NCI-H69 (cell line): ENCODE results near the gene CCNC.

Experiments used
- DNase-seq: peaks from one replicate; lab custom pipeline; 2025; lab: John Stamatoyannopoulos, UW

CCNC gene

GRCh38 chr6:99548706-99549105 lies 19.8 kb downstream of the CCNC start:
- no peak for DNase-seq

DNA sequence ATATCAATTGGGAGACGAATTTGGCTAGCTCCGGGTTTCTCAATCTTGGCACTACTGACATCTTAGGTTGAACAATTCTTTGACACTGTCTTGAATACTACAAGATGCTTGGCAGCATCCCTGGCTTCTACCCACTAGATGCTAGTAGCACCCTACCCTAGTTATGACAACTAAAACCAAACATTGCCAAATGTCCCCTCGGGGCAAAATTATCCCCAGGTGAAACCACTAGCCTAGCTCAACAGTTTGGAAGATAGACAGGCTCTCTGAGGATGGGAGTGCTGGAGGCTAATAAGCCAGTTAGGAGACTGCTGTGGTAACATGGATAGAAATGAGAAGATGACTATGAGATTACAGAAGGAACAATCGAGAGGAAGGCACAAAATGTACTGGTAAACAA lies 20.9 kb downstream of the CCNC start:
- DNase-seq = peak; percentile 9

DNA sequence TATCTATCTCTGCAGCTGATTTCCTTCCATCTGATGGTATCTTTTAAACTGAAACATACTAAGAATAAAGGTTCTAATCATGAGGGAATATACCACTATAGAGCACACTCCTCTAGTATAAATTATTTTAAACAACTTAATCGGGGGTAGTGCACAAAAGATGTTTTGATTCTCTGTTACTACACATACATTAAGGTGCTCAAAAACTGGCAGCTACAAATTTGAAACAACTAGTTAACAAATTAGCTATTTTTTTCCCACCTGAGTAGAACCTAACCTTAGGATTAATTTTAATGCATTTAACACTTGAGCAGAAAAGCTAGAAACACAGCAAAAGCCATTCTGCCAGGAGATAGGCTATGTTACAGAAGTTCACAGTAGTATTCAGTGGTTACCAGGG lies 23.0 kb downstream of the CCNC start:
- DNase-seq = no peak

GRCh38 chr6:99543968-99544367 lies 24.5 kb downstream of the CCNC start:
- DNase-seq = no peak

- no peak for DNase-seq
These were observed 37.8 kb downstream of the CCNC start for GRCh38 chr6:99530627-99531026.

- DNase-seq = no peak
These were observed 45.9 kb downstream of the CCNC start for GRCh38 chr6:99522531-99522930.

GRCh38 chr6:99521633-99522151 lies 46.8 kb downstream of the CCNC start:
- peak; percentile 56 for DNase-seq

DNA sequence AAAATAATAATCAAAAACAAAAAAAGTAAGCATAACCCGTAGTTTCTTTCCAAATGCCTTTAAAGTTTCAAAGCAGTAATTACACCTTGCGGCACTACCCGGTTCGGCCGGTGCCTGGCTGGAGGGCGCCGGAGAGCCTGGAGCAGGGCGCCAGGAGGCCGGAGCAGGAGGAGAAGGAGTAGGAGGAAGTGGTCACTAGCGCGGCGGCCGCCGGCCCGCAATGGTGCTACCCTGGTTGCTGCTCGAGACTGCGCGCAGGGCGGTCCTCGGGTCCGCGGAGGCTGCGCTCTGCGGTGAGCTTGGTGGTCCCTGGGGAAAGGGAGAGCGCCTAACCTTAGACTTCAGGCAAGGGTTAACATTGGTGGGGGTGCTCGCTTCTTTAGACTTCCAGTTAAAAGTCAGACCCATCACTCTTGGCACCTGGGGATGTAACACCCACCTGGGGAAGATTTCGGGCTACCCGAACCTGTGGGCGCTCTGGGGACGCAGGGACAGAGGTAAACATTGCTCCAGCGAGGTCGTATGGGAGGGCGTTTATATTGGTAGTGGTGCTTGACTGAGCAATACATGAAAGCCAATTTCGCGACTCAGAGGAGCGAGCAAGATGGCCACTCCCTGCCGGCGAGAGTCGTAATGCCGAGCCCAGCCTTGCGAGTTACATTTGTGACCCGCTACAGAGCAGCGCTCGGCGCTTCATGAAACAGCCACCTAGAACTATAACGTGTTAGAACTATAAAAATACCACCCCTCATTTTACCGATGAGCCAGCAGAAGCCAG lies 47.4 kb downstream of the CCNC start:
- DNase-seq = peak; percentile 93

- no peak for DNase-seq
These were observed 49.0 kb downstream of the CCNC start for GRCh38 chr6:99519446-99519845.

- DNase-seq = peak; percentile 79
These were observed 54.4 kb downstream of the CCNC start for GRCh38 chr6:99514089-99514488.

- DNase-seq = no peak
These were observed 56.4 kb downstream of the CCNC start for GRCh38 chr6:99512033-99512432.

- no peak for DNase-seq
These were observed 60.8 kb downstream of the CCNC start for GRCh38 chr6:99507648-99508047.

GRCh38 chr6:99501762-99502161 lies 66.7 kb downstream of the CCNC start:
- peak; percentile 68 for DNase-seq

DNA sequence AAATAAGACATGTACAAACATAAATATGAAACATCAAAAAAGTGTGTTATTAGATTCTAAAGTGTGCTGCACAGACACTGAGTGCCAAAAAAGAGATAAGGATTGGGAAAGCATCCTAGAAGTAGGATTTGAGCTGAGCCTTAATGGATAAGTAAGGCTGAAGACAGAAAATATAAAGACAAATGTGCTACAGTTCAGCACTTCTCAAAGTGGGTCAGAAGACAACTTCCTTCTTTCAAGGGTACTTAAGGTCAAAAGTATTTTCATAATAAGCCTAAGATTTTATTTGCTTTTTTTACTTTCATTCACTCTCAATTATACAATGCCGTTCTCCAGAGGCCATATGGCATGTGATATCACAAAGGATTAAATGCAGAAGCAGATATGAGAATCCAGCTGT lies 70.0 kb downstream of the CCNC start:
- DNase-seq = no peak

DNA sequence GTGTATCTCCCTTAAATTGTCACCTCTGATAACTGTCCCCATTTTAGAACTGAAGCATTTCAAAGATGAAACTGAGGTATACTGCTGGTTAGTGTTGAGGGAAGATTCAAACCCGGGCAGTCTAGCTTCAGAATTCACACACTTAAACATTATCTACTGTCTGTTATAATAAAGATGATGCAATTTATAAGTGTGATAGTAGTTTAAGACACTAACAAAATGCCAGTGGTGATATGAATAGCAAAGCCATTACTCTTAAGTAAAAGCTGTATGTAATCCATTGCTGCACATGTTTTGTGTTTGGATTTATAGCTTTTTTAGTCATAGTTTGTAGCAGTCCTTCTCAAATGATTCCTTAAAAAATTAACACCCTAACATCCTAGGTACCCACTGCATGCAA lies 73.0 kb downstream of the CCNC start:
- DNase-seq = no peak
